ENCODE measurements around the gene SLC16A12. TPM values are rescaled to one million over a fixed set of nuclear protein-coding genes. Genes with fewer than 3 reads are reported as not detected.
A peak's percentile ranks its signal among the peaks of the same experiment; 100 is the strongest.

The SLC16A12 gene
- total RNA-seq, 1 donor from 2014 or later = not detected

DNA sequence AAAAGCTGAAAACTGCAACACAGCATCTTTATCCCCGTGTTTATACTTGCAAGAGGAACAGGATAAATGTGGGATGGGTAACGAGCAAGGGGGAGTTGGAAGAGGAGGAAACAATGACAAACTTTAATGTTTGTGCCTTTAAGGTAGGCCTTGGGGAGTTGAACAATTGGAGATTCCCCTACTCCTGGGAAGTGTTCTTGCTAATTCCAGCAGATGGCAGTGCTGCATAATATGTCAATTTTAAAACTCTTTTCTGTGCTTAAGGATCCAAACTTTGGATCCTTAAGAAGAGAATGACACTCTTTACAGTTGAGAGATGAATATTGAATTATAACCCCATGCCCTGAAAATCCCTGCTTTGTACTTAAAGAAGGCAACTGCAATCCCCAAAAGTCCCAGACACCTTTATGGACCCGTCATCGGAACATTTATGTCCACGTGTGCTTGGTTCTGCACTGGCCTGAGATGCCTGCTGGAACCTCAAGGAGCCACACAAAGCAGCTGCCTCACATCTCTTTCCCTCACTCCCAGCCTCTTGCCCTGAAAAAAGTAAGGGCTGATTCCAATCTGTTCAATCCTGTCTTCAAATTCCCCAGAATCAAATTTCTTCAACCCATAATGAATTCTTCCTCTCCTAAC is 109.0 kb downstream of the SLC16A12 start:
- DNase-seq (ENCODE audit: low read depth) = peak; percentile 60
- H3K36me3 ChIP-seq (ENCODE audit: control insufficient read depth, insufficient read depth, low read length) = no peaks in the 10 kb centered on the region

DNA sequence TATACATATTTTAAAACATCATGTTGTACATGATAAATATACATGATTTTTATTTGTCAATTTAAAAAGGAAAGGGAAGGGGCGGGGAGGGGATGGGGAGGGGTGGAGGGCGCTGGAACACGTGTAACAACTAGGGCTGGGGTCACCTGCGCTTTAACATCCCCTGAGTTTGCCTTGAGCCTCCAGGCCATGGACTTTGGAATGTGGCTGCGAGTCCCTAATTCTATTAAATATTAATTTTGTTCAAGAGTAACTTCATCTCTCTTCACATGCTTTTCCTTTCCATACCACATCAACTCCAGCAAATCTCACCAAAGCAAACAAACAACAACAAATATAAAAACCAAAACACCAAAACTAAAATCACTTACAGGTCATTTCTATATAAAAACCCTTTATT is 110.4 kb downstream of the SLC16A12 start:
- FAIRE-seq (no peak), DNase-seq (ENCODE audit: low read depth) (no peak)
- Histone ChIP-seq H3K36me3 (ENCODE audit: control insufficient read depth, insufficient read depth, low read length) (no peaks in the 10 kb centered on the region), H3K27me3 (ENCODE audit: control insufficient read depth, insufficient read depth, low read length) (no peaks in the 10 kb centered on the region), H3K4me3 (ENCODE audit: low read depth, low read length) (no peak overlapping the region)
- TF ChIP-seq, protein P1, sequence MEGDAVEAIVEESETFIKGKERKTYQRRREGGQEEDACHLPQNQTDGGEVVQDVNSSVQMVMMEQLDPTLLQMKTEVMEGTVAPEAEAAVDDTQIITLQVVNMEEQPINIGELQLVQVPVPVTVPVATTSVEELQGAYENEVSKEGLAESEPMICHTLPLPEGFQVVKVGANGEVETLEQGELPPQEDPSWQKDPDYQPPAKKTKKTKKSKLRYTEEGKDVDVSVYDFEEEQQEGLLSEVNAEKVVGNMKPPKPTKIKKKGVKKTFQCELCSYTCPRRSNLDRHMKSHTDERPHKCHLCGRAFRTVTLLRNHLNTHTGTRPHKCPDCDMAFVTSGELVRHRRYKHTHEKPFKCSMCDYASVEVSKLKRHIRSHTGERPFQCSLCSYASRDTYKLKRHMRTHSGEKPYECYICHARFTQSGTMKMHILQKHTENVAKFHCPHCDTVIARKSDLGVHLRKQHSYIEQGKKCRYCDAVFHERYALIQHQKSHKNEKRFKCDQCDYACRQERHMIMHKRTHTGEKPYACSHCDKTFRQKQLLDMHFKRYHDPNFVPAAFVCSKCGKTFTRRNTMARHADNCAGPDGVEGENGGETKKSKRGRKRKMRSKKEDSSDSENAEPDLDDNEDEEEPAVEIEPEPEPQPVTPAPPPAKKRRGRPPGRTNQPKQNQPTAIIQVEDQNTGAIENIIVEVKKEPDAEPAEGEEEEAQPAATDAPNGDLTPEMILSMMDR (IDR thresholded peaks at IDR 0.05; ENCODE audit: insufficient read depth, low read length, severe bottlenecking) = no peak

More for the DNA sequence above, 109.0 kb downstream of the SLC16A12 start:
- no peaks in the 10 kb centered on the region for H3K27me3 ChIP-seq (ENCODE audit: control insufficient read depth, insufficient read depth, low read length)
- no peak overlapping the region for H3K4me3 ChIP-seq (ENCODE audit: low read depth, low read length)
- TF ChIP-seq, protein P1 (IDR thresholded peaks at IDR 0.05; ENCODE audit: insufficient read depth, low read length, severe bottlenecking) = peak; percentile 61
- FAIRE-seq = peak; percentile 36

DNA sequence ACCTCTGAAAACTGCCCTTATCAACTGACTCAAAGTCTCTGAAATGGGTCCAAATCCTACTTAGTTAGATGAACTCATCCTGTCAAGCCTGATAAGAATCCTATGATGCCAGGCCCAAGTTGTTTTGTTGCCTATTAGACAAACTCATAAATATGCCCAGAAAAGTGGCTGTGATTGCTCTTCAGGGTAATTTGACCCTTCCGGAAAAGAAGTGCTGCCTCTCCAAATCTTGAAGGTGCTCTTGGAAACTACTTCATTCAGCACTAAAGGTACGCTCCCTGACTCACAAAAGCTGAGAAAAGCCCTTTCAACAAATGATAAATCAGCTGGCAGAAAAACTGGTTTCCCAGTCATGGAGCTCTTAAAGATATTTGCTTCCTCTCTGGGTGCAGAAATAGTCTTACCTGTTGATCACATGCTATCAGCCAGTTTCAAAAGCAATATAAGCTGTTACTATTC is 114.3 kb downstream of the SLC16A12 start:
- peak; percentile 82 for DNase-seq (ENCODE audit: low read depth)
- TF ChIP-seq, protein P1 (IDR thresholded peaks at IDR 0.05; ENCODE audit: insufficient read depth, low read length, severe bottlenecking) = no peak
- Histone ChIP-seq H3K4me3 (ENCODE audit: low read depth, low read length) (no peak overlapping the region), H3K36me3 (ENCODE audit: control insufficient read depth, insufficient read depth, low read length) (no peaks in the 10 kb centered on the region), H3K27me3 (ENCODE audit: control insufficient read depth, insufficient read depth, low read length) (no peaks in the 10 kb centered on the region)
- FAIRE-seq = peak; percentile 82

DNA sequence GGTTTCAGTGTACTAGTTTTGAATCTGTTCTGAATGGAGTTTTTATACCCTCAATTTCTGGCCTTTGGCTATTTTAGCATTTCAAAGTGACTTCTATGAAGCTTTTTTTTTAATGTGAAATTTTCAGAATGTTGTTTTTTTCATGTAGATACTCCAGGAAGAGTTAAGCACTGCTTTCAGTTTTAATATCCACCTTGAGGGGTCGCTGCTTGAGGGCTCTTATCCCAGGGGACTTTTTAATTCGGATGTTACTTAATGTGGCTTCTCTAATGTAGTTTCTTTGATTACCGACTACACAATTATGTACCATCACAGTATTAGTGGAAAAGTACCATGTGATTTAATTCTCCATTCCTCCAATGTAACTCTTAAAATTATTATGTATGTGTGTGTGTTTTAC is 115.8 kb downstream of the SLC16A12 start:
- no peaks in the 10 kb centered on the region for H3K27me3 ChIP-seq (ENCODE audit: control insufficient read depth, insufficient read depth, low read length)
- DNase-seq (ENCODE audit: low read depth) = peak; percentile 32
- FAIRE-seq = no peak
- TF ChIP-seq, protein P1 (IDR thresholded peaks at IDR 0.05; ENCODE audit: insufficient read depth, low read length, severe bottlenecking) = peak; percentile 19
- H3K4me3 ChIP-seq (ENCODE audit: low read depth, low read length) = no peak overlapping the region
- no peaks in the 10 kb centered on the region for H3K36me3 ChIP-seq (ENCODE audit: control insufficient read depth, insufficient read depth, low read length)

DNA sequence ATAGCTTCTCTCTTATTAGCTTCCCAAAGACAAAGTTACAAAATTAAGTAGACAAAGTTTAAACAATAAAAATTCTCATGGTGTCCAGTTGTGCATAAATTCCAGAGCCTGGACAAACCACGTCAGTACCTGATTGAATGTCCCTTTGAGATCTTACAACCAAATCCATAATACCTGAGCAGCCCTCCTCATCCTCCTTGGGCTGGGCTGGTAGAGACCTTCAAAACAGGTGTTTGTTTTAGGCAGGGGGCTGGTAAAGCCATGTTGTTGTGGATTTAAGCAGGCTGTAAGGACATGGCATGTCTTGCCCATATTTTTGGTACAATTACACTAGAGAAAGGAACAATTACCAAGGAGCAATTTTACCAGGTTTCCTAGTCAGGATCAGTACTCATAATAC is 118.9 kb downstream of the SLC16A12 start:
- Histone ChIP-seq H3K36me3 (ENCODE audit: control insufficient read depth, insufficient read depth, low read length) (no peaks in the 10 kb centered on the region), H3K27me3 (ENCODE audit: control insufficient read depth, insufficient read depth, low read length) (no peaks in the 10 kb centered on the region), H3K4me3 (ENCODE audit: low read depth, low read length) (no peak overlapping the region)
- no peak for FAIRE-seq
- TF ChIP-seq, protein P1 (IDR thresholded peaks at IDR 0.05; ENCODE audit: insufficient read depth, low read length, severe bottlenecking) = no peak
- no peak for DNase-seq (ENCODE audit: low read depth)
